GM13977 (cell line): ENCODE measurements around the gene SLC66A2.
A peak's percentile ranks its signal among the peaks of the same experiment; 100 is the strongest.
"Not testable (repeated sequence)": the region's sequence is repeated elsewhere in the genome, so short reads cannot be mapped to it uniquely, and the experiment has no call there.

Experiments used
- DNase-seq: peaks from one replicate; pipeline ENCODE4 v3.0.0; 2012; ENCODE audit warnings: low spot score
- CTCF ChIP-seq: IDR thresholded peaks from 2 replicates; pipeline ENCODE4 v1.5.1; 2012; ENCODE audit warnings: mild to moderate bottlenecking, control low read depth; ENCODE audit not compliant: insufficient read depth; ENCODE audit errors: extremely low read depth, missing control alignments
- in situ Hi-C: fragments of 300-500 bp; cut with MboI; formaldehyde crosslinking; loops from one replicate; pipeline ENCODE4 v1.12.0; 2022; ENCODE audit warnings: low sequenced_read_pairs, low pct_unique_long_range_greater_than_20kb, mixed read lengths, inconsistent platforms; ENCODE audit not compliant: unreplicated experiment

Gene SLC66A2

GRCh38 chr18:79963658-79964329, 12.3 kb upstream of the SLC66A2 start:
- in situ Hi-C loops, result no loop called here
- no peak for DNase-seq
- TF ChIP-seq CTCF, result no peak

- DNase-seq, result peak; percentile 84
- peak; percentile 76 for TF ChIP-seq CTCF
- in situ Hi-C loops, result no loop called here
Measured at GRCh38 chr18:79962835-79963657, 11.6 kb upstream of the SLC66A2 start.

DNA sequence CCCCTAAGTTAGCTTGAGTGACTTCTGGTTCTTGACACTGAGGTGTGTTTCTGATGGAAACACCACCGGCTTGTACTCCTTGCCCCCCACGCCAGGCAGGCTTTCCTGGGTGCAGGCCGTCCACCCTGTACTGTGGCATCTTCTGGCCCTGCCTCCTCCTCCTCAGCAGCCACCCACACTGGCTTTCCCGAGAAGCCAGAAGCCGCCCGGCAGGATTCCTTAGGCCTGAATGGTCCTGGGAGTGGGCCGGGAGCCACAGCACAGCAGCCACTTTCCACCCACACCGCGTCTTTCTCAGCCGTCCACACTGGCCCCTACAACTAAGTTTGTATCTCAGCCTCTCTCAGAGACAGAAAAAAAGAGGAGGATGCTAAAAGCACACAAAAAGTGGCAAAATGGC, 10.9 kb upstream of the SLC66A2 start:
- DNase-seq, result no peak
- in situ Hi-C loops, result no loop called here
- TF ChIP-seq CTCF, result no peak

DNA sequence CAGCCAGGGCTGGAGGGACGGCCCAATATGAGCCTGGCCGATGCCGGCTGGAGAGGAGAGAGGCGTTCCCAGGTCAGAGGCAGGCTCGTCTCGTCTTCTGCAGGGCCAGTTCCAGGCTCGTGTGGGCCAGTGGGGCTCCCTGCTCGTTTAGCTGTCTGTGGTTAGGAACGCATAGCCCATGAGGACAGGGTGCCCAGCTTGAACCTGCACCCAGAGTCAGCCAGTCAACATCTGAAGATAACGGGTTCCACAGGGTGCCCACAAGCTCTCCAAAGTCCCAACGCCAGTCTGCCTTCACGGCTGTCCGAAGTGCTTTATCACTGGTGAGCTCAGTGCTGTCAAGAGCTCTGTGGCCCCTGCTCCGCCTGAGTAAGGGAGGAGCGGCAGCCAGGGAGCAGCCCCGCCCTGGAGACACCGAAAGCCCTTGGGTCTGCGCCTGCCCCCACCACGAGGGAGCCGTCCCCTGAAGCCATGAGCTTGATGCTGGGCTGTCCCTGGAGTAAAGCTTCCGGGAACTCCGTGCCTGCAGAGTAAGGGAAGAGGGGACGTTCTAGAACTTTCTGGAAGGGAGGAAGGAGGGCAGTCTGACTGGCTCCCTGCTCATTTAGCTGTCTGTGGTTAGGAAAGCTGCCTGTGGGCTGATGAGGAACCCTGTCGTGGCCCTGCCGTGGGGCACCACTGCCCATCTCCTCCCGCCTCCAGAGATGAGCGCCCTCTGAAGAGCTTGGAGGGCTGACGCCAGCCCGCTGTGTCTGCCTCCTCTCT, 10.3 kb upstream of the SLC66A2 start:
- in situ Hi-C loops, result no loop called here
- no peak for DNase-seq

GRCh38 chr18:79960921-79961526, 9.6 kb upstream of the SLC66A2 start:
- TF ChIP-seq CTCF, result no peak
- in situ Hi-C loops, result no loop called here
- DNase-seq, result no peak

More for the DNA sequence above, 10.3 kb upstream of the SLC66A2 start:
- no peak for TF ChIP-seq CTCF

DNA sequence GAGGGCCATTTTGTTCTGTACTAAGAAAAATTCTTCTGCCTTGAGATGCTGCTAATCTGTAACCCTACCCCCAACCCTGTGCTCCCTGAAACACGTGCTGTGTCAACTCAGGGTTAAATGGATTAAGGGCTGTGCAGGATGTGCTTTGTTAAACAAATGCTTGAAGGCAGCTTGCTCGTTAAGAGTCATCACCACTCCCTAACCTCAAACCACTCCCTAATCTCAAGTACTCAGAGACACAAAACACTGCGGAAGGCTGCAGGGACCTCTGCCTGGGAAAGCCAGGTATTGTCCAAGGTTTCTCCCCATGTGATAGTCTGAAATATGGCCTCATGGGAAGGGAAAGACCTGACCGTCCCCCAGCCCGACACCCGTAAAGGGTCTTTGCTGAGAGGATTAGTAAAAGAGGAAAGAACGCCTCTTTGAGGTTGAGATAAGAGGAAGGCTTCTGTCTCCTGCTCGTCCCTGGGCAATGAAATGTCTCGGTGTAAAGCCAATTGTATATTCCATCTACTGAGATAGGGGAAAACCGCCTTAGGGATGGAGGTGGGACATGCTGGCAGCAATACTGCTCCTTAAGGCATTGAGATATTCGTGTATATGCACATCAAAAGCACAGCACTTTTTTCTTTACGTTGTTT, 8.8 kb upstream of the SLC66A2 start:
- DNase-seq, in situ Hi-C loops: not testable (repeated sequence)
